Loucy (cell line): Measurements from ENCODE around the gene TAF6.

Experiments
- EZH2phosphoT487 ChIP-seq: fragments of 200-600 bp; IDR thresholded peaks from 2 replicates; pipeline ENCODE4 v1.6.1; 2018; ENCODE audit warnings: antibody characterized with exemption, mild to moderate bottlenecking, moderate library complexity, borderline replicate concordance
- TF ChIP-seq, protein P1 (sequence below): fragments of 200-600 bp; sonication (generic); conservative IDR thresholded peaks from 2 replicates; pipeline ENCODE4 v1.5.1; 2014; ENCODE audit warnings: mild to moderate bottlenecking, antibody characterized with exemption, low read length

DNA sequence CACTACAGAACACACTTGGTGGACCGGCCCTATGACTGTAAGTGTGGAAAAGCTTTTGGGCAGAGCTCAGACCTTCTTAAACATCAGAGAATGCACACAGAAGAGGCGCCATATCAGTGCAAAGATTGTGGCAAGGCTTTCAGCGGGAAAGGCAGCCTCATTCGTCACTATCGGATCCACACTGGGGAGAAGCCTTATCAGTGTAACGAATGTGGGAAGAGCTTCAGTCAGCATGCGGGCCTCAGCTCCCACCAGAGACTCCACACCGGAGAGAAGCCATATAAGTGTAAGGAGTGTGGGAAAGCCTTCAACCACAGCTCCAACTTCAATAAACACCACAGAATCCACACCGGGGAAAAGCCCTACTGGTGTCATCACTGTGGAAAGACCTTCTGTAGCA lies 55.0 kb downstream of the TAF6 start:
- TF ChIP-seq, protein P1, sequence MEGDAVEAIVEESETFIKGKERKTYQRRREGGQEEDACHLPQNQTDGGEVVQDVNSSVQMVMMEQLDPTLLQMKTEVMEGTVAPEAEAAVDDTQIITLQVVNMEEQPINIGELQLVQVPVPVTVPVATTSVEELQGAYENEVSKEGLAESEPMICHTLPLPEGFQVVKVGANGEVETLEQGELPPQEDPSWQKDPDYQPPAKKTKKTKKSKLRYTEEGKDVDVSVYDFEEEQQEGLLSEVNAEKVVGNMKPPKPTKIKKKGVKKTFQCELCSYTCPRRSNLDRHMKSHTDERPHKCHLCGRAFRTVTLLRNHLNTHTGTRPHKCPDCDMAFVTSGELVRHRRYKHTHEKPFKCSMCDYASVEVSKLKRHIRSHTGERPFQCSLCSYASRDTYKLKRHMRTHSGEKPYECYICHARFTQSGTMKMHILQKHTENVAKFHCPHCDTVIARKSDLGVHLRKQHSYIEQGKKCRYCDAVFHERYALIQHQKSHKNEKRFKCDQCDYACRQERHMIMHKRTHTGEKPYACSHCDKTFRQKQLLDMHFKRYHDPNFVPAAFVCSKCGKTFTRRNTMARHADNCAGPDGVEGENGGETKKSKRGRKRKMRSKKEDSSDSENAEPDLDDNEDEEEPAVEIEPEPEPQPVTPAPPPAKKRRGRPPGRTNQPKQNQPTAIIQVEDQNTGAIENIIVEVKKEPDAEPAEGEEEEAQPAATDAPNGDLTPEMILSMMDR, result no peak
- TF ChIP-seq EZH2phosphoT487, result no peak
